GM12874 (cell line): ENCODE results near the gene TMPRSS12.

Experiments used
- CTCF ChIP-seq: IDR thresholded peaks from 2 replicates; pipeline ENCODE4 v1.5.1; 2011; ENCODE audit warnings: low read depth, mild to moderate bottlenecking, control low read depth, low read length, moderate library complexity; ENCODE audit not compliant: insufficient read depth

TMPRSS12 gene

GRCh38 chr12:50936821-50937530 lies 94.2 kb downstream of the TMPRSS12 start:
- TF ChIP-seq CTCF, result no peak
